GM10266 (cell line): ENCODE results near the gene BTG2.

ENCODE experiments used
- DNase-seq: peaks from one replicate; pipeline ENCODE4 v3.0.0; 2012; ENCODE audit errors: extremely low spot score
- CTCF ChIP-seq: IDR thresholded peaks from 2 replicates; pipeline ENCODE4 v1.5.1; 2012; ENCODE audit warnings: mild to moderate bottlenecking, low read depth; ENCODE audit not compliant: control insufficient read depth, insufficient read depth; ENCODE audit errors: missing control alignments

BTG2 gene

GRCh38 chr1:203283597-203283996, 21.7 kb upstream of the BTG2 start:
- no peak for TF ChIP-seq CTCF
- DNase-seq = no peak

GRCh38 chr1:203284411-203285123, 20.8 kb upstream of the BTG2 start:
- no peak for DNase-seq
- no peak for TF ChIP-seq CTCF

GRCh38 chr1:203286161-203286984, 18.9 kb upstream of the BTG2 start:
- no peak for TF ChIP-seq CTCF
- DNase-seq = no peak

DNA sequence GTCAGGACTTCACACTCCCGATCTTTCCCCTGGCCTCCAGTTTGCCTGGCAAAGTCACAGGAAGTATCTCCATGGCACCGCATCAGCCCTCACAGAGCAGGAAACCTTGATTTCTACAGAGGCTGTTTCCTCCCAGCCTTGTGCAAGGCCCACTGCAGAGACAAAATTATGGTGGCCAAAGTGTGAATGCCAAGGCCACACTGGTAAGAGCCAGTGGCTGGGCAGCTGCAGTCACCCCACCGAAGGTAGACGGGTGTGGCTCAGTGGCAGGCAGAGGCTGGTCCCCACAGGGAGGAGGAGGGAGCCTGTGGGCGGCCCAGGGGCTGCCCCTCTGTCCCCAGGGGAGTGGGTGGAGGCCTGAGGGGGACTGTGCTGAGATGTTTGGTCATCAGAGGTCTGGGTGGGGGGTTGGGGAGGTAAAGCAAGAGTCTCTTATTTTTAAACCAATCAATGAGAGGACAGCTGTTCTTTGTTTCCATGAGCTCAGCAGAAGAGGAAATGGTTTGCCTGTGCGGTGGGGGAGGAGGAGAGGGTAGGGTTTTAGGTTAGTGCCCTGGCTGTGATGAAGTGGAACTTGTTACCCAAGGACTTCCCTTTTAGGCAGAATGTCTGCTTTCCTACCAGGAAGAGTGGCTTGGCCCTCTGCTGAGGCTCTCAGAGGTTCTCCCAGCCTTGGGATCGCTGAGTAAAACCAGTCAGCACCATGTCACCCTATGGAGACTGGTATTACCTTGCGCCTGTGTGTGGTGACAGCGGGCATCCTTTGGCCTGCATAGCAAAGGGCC, 18.0 kb upstream of the BTG2 start:
- no peak for TF ChIP-seq CTCF
- peak; percentile 84 for DNase-seq

GRCh38 chr1:203287898-203288297, 17.4 kb upstream of the BTG2 start:
- DNase-seq = no peak
- TF ChIP-seq CTCF = no peak

- no peak for DNase-seq
Measured at GRCh38 chr1:203288400-203288799, 16.9 kb upstream of the BTG2 start.

More at GRCh38 chr1:203288400-203288799, 16.9 kb upstream of the BTG2 start:
- no peak for TF ChIP-seq CTCF
